ENCODE data around the gene PDZK1IP1.
"Not testable (repeated sequence)": the region's sequence is repeated elsewhere in the genome, so short reads cannot be mapped to it uniquely, and the experiment has no call there.

DNA sequence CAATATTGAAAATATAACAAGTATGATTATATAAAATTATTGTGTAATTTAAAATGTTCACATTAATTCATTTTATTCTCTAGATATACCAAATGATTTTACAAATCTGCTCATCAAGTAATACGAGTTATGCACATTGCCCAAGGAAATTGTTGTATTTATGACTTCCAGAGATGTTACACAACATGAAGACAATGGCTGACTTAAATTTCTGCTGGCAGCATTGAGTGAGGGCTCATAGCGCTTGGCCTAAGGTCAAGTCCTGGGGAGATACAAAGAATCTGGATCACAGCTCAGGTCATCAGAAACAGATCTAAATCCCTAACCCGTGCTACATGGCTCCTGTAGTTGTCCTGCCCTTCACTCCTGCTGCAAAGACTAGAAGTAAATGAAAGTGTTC, 49.5 kb downstream of the PDZK1IP1 start:
- TF ChIP-seq, protein P1, sequence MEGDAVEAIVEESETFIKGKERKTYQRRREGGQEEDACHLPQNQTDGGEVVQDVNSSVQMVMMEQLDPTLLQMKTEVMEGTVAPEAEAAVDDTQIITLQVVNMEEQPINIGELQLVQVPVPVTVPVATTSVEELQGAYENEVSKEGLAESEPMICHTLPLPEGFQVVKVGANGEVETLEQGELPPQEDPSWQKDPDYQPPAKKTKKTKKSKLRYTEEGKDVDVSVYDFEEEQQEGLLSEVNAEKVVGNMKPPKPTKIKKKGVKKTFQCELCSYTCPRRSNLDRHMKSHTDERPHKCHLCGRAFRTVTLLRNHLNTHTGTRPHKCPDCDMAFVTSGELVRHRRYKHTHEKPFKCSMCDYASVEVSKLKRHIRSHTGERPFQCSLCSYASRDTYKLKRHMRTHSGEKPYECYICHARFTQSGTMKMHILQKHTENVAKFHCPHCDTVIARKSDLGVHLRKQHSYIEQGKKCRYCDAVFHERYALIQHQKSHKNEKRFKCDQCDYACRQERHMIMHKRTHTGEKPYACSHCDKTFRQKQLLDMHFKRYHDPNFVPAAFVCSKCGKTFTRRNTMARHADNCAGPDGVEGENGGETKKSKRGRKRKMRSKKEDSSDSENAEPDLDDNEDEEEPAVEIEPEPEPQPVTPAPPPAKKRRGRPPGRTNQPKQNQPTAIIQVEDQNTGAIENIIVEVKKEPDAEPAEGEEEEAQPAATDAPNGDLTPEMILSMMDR (IDR thresholded peaks at IDR 0.05) = not testable (repeated sequence)
- TF ChIP-seq POLR2A (IDR thresholded peaks at IDR 0.05) = not testable (repeated sequence)

All from adrenal gland (tissue), 5 donors.